Stimulated activated CD4-positive, alpha-beta T cell treated with anti-CD3 and anti-CD28 coated beads, TNF-alpha, amount 100 ng/mL, for 24 hours (primary cell): ENCODE measurements around the gene CDH4.
"Not testable (repeated sequence)": the region's sequence is repeated elsewhere in the genome, so short reads cannot be mapped to it uniquely, and the experiment has no call there.

ENCODE experiments used
- DNase-seq, 3 experiments: peaks; one replicate each; pipeline ENCODE4 v3.0.0-alpha.2; 2020; ENCODE audit warnings: low read depth in 3 of 3

The CDH4 gene

DNA sequence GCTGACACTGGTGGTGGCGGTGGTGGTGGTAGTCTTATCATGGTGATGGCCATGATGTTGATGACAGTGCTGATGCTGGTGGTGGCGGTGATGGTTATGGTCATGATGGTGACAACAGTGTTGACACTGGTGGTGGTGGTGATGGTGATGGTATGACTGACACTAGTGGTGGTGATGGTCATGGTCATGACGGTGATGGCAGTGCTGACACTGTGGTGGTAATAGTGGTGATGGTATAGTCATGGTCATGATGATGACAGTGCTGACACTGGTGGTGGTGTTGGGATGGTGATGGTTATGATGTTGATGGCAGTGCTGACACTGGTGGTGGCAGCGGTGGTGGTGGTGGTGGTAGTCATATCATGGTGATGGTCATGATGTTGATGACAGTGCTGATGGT is 205.7 kb downstream of the CDH4 start:
- DNase-seq: no peak

DNA sequence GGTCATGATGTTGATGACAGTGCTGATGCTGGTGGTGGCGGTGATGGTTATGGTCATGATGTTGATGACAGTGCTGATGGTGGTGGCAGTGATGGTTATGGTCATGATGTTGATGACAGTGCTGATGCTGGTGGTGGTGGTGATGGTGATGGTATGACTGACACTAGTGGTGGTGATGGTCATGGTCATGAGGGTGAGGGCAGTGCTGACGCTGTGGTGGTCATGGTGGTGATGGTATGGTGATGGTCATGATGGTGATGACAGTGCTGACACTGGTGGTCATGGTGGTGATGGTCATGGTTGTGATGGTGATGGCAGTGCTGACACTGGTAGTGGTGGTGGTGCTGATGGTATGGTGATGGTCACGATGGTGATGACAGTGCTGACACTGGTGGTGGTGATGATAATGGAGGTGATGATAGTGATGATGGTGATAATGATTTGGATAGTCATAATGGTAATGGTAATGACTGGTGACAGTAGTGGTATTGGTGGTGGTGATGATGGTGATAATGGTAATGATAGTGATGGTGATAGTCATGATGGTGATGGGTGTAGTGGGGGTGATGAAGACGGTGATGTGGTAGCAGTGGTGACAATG is 206.2 kb downstream of the CDH4 start:
- DNase-seq: no peak

DNA sequence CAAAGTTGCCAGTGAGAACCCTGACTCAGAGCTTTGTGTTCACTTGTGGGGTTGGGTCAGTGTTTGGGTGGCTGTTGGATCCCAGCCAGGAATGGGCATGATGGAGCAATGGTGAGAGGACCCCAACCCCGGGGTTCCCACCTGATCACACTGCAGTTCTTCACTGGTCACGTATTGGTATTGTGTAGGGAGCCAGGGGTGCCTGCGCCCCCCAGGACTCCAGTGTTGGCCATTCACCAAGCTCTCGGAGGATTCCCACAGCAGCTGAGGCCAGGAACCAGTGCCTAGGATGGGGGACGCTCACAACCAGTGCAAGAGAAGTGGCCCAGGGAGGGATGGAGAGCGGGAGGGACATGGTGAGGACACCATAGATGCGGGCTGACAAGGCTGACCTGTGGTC is 207.2 kb downstream of the CDH4 start:
- no peak for DNase-seq

DNA sequence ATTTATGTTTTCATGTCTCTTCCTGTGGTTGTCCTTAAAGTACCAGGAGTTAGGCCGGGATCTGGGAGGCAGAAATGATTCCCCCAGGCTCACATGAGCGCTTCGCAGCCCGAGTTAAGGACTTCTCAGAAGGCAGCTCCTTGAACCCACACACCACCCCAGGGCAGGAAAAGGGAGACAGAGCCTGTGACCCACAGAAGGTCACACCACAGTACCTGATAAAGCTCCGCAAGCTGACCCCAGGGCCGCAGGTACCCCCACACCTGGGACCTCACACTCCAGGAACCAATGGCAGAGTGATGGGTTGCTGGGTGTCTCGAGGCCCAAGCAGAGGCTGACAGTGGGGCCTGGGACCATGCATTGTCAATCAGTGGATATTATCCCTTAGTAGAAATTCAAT is 207.6 kb downstream of the CDH4 start:
- no peak for DNase-seq

DNA sequence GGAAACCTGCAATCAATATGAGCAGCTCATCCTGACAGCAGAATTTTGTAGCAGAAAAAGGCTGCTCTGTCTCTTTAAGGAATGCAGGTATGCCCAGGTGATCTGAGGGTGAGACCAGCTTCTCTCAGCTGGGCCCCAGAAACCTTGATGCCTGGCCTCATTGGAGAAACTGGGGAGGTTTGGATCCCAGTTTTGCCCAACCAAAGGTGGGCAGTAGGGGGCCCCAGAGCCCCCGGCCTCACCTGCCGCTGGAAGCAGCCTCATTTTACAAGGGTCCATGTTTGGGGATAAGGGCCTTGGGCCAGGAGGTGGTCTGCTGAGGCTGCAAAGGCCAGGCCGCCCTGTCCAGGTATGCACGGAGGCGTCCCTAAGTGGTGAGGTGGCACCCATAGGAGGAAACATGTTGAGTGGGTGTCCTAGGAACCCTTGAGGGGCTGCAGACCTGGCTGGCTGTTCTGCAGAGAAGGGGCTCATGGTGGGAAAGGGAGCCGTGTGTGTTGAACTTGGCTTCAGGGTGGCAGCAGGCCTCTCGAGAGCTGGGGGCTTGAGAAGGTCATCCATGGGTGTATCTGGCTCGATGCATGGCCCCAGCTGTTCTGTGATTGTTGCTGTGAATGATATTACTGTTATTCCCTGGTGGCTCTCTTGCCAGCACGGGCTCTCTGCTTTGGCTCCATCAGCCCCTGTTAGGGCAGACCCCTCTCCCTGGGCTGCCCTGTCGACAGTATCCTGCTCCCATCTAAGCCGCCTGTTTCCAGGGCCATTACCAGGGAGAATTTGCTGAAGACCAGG is 208.4 kb downstream of the CDH4 start:
- no peak for DNase-seq

DNA sequence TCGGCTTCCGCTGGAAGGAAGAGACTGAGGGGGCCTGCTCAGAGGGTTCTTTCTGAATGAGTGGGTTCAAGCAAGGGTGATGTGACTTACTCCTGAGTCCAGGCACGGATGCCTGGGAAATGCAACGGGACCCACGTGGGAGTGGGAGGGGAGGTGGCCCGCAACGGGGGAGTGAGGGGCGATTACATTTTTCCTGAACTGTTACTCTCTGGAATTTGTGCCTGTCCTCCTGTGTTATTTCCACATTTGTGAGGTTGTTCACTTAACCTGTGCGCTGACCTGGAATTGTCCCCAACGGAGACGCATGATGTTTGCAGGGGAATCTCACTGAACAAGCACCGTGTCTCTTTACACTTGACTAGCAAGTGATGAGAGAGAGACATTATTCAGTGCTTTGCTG is 209.4 kb downstream of the CDH4 start:
- DNase-seq: no peak

DNA sequence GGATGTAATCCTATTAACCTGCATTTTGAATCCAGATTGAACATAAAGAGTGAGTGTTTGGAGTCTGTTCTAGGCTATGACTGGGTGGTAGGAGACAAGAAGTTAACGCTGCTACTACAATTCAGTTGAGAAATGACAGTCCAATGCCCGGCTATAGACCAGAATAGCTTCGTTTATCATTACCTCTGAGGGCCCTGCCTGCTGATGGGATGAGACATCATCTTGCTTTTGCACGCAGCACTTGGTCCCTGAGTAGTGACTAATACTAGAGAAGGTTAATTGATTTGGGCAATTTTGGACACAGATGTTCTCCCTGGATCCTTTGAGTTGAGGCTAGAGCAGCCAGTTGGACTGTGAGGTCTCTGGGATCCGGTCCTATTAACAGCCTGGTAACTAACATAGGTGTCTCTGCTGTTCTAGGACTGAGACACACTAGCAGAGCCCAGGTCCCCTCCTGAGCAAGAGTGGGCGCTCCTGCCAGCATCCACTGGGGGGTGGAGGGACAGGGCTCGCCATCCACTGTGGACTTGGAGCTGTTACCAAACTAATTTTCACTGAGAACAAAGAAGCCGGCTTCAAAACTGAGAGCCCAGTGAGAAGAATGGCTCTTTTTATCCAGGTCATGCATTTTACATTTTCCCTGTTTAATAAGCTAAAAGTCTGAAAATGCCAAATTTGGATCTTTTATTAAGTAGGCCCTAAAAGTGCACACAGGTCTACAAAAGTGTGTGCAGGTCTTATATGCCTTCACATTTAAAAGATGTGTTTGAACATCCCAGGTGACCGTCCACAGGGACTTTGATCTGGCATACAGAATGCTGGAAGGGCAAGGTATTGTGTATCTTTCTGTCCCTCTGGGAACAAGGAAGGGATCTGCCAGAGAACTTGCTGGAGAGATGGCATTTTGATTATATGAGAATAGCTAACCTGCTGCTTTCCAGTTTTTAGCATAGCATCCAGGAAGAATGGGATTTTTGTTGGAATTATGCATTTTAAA is 212.5 kb downstream of the CDH4 start:
- DNase-seq: no peak

DNA sequence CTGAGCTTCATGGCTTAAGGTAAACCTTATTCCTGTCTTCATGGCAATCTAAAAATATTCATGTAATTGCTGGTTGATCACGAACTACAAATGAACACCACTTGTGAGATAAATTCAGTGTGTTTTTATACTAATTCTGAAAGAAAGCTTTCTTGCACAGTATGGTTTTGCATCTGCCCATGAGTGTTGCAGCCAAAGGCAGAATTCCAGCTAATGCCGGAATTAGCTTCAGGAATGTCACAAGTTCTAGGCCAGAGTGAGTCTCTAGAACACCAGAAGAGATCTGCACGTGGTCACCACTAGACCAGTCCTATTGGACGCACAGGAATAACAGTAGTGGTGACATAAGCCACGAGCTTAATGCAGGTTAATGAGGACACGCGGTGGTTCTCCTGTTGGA is 223.7 kb downstream of the CDH4 start:
- DNase-seq: no peak

DNA sequence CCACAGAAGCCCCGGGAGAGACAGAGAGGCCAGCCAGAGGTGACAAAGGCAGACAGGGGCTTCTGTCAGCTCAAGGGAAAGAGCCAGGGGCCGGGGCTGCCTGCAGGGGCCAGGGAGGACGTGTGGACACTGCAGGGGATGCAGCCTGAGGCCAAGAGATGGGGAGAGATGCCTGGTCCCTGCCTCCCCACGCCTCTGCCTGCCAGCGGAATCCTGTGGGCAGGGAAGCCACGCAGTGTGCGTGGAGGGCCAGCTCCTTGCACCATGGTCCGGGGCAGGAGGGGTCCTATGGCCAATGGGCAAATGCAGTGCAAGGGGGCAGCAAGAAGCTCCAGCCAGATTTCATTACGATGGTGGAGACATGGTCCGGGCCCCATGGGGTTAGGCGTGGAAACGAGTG is 224.9 kb downstream of the CDH4 start:
- DNase-seq: no peak

DNA sequence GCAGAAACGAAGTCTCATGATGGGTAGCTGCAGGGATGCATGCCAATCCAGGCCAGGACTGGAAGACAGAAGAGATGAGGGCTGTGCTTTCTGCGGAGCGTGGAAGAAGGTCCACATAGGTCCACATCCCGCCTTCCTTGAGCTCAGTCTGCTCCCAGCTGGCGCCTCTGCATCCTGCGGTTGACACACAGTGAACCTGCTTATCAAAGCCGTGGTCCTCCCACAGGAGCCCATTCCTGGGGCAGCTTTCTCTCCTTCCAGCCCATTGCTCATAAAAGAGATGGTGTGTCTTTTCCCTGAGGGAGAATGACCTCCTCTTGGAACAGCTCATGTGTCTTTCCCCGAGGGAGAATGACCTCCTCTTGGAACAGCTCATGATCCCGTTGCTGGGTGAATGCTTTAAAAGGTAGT is 225.4 kb downstream of the CDH4 start:
- no peak for DNase-seq

DNA sequence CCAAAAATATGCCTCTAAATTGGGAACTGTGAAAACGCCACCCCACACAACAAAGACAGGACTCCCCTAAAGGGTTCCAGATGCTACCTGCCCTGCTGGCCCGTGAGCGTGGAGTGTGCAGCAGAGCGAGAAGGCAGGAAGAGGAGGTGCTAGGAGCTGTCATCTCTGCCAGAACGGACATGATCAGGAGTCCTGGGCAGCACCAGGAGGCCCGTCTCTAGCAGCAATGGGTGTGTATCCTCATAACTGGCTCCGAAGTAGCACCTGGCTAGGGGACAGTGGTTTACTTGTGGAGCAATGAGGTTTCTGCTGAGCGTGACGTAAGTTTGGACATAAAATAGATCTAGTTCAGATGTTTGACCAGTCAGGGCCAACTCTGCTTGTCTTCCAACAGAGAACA is 226.0 kb downstream of the CDH4 start:
- DNase-seq: no peak

DNA sequence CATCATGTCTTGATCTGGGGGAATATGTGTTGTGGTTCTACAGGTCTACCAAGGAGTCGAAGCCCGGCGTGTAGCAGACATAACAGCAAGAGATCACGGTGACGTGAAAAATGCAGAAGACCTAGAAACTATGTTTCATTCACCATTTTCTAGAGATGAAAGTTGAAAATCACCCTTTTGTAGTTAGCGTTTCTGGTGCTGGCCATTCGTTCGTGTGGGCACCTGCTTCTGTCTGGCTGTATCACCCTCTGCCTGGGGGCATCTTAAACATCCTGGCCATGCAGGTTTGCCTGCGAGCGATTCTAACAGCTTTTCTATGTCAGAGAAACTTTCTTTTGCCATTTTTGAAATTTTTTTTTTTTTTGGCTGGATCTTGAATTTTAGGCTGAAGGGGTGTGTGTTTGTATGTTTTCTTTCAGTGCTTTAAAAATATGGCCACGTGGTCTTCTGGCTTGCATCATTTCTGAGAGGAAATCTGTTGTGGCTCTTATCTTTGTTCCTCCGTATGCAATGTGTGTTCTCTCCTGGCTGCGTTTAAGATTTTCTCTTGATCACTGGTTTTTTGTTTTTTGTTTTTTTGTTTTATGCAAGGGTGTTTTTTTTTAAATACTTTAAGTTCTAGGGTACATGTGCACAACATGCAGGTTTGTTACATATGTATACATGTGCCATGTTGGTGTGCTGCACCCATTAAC is 226.7 kb downstream of the CDH4 start:
- DNase-seq: no peak

DNA sequence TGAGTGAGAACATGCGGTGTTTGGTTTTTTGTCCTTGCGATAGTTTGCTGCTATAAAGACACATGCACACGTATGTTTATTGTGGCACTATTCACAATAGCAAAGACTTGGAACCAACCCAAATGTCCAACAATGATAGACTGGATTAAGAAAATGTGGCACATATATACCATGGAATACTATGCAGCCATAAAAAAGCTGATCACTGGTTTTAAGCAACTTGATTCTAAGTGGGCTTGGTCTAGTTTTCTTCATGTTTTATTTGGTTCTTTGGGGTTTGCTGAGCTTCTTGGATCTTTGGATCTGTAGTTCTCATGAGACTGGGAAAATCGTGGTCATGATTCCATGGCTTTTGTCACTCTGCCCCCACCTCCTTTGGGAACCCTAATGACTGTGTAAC is 227.4 kb downstream of the CDH4 start:
- DNase-seq: not testable (repeated sequence)

DNA sequence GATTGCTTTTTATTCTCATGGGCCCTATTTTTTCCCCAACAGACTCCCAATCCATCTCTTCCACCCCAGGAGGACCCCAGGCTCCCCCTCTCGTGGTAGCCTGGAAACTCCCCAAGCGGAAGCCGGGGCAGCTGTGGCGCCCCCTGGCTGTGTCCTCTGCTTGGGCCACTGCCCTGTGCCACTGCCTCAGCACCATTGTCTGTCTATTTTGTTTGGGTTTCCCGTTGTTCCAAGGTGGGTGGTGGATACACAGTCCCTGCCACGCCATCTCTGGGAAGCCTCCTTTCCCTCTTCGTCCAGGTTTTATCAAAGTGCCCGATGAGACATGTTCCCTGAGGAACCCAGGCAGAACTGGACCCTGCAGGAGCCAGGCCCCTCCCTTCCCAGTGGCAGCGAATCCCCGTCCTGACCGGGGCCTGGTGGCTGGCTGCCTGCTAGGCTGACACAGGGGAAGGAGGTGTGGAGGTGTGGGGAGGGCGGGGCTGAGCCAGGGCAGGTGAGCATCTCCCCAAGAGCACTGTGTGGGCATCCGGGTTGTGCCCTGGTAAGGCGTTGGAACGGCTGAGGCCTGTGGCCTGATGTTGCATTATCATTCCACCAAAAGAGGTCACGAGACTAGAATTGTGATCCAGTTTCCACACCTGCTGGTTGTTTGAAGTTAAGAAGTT is 228.2 kb downstream of the CDH4 start:
- no peak for DNase-seq

DNA sequence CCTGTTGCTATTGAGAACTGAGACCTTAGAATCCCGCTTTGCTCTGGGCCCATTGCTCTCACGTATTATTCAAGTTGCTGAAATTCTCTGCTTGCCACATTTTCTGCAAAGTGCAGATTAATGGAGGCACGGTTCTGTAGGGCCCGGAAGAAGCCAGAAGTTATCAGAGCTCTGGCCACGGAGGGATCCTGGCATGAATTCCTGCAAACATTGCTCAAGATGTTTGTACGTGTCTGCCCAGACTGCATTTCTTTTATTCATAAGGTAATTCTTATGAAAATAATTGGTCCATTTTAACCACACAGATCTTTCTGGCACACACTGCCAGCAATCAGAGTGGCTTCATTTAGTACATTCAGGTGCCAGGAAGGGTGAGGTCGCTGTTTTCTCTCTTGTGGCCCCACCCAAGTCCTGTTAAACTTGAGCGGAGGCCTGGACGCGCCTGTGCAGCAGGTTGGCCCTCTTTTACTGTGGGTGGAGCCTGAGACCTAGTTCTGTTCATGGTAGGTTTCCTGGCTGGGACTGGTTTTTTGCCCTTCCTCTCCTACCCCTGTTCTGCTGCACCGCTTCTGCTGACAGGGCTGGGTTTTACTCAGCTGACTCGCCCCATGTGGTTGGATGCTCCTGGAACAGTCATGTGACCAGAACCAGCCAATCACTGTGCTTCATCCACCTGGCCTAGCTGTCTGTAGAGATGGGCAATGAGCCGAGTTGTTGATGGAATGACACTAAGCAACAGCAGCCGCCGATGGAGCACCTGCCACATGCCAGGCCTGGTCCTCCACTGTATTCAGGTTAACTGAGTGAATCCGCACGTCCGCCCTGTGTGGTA is 230.2 kb downstream of the CDH4 start:
- DNase-seq: no peak

DNA sequence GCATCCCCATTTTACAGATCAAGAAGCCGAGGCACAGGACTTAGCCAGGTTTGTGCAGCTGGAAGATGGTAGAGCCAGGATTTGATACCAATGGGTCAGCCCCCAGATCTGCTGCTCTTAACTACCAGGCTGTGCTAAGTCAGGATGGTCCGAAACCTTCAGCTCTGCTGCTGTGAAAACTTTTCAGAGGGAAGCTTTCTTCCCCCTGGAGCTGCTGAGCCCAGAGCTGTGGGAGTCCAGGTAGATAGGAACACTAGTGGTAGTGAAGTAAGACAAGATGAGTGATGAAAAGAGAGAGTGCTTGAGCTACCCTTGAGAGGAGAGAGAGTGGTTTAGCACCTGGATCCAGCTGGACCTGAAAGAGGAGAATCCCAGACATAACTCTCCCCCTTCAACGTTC is 230.8 kb downstream of the CDH4 start:
- DNase-seq: no peak

DNA sequence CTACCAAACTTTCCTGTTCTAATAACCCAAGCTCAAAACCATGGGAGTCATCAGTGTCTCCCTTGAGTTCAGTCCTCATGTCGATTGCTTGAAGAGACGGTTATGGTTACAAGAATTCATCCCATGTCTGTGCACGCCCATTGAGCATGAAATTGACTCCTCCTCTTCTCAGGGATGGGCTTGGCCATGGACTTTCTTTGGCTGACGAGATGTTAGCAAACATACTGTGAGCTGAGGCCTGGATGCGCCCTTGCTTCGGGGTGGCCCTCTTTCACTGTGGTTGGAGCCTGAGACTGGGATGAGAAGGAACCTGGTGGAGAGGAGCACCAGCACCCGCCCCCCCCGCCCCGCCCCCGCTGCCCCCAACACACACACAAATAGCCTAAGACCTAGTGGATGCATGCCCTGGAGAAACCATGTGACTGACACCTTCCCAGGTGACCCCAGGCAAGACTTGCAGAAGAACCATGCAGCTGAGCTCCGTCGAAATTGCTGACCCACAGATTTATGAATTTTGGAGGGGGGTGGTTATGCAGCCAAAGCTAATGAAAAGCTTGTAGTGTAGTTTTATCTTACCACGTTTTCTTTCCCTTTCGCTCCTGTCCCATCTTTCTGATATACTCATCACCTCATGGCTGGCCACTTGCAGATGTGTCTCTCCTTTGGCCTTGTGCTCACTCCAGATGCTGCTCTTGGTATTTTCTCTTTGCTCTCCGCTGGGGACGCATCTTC is 231.4 kb downstream of the CDH4 start:
- DNase-seq: no peak

DNA sequence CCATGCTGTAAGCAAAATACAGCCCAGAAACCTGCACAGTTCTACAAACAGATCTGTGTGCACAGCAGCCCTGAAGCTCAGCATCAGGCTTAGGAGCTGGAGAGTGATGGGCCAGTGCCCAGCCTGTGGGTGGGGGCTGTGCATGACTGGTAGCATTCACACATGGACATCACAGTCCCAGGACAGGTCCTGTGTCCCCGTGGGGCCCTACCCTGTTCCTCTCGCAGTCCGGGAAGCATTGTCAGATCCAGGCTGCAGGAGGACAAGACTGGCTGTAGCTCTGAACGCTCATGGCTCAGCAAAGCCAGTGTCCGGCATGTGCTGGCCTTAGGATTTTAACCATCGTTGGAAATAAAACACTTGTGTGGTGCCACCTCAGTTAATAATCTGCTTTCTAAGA is 234.1 kb downstream of the CDH4 start:
- DNase-seq: no peak

DNA sequence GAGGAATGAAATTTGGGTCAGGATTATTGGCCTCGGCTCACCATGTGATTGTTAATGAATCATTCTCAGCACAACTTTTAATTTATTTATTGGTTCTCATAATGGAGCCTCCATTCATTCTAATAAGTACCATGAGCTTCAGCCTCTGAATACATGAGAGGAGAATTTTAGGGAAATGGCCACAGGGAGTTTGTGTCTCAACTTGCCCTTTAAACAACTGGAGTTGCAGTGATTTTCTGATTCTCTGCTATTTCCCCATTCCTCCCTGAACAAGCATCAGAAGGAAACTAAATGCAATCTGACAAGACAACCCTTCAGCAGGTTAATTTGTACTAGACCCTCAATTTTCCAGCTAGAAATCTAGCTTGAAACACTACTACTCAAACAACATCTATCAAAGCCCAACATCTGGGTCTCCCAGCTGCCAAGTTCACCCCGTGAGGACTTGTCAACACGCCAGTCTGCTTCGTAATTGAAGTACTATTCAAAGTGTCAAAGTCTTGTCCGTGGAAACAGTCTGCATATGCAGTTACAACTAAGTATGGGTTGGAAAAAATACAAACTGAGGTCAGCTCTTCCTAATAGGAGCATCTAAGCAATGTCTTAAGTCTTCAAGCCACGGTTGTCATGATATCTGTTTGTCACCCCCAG is 235.4 kb downstream of the CDH4 start:
- no peak for DNase-seq
